Liver (tissue), 9 donors: ENCODE data around the gene ZNF664. TPM values are rescaled to one million over a fixed set of nuclear protein-coding genes. Genes with fewer than 3 reads are reported as not detected.

ENCODE experiments used
- DNase-seq: peaks from one replicate; pipeline ENCODE4 v3.0.0-alpha.2; 2017; ENCODE audit warnings: low spot score
- H3K27ac ChIP-seq, 2 donors: one replicate each; pipeline ENCODE4 v1.7.0; 2013; ENCODE audit warnings: inconsistent platforms in 2 of 2, low read length in 2 of 2, control low read depth in 1 of 2, low read depth in 1 of 2, mild to moderate bottlenecking in 1 of 2
- H3K27me3 ChIP-seq, 4 donors: one replicate each; pipeline versions ENCODE4 v1.6.1 to v1.7.0; 2013; ENCODE audit warnings: low read length in 3 of 4, inconsistent platforms in 1 of 4, mild to moderate bottlenecking in 1 of 4, moderate library complexity in 1 of 4; ENCODE audit not compliant: control insufficient read depth in 4 of 4, insufficient read depth in 4 of 4
- H3K36me3 ChIP-seq, 4 donors: one replicate each; pipeline versions ENCODE4 v1.6.1 to v1.7.0; 2013; ENCODE audit warnings: low read length in 3 of 4, mild to moderate bottlenecking in 3 of 4, low read depth in 1 of 4, moderate library complexity in 1 of 4; ENCODE audit not compliant: control insufficient read depth in 4 of 4, insufficient read depth in 3 of 4
- H3K4me1 ChIP-seq, 4 donors: one replicate each; pipeline versions ENCODE4 v1.6.1 to v1.7.0; 2013; ENCODE audit warnings: low read length in 3 of 4, mild to moderate bottlenecking in 3 of 4, moderate library complexity in 1 of 4; ENCODE audit not compliant: control insufficient read depth in 4 of 4, insufficient read depth in 4 of 4
- H3K4me3 ChIP-seq, 3 donors: one replicate each; pipeline versions ENCODE4 v1.6.1 to v1.7.0; 2013; ENCODE audit warnings: low read length in 3 of 3, control low read depth in 1 of 3, low read depth in 1 of 3, mild to moderate bottlenecking in 1 of 3
- H3K9ac ChIP-seq, 2 donors: one replicate each; pipeline ENCODE4 v1.7.0; 2013; ENCODE audit warnings: low read length in 2 of 2, mild to moderate bottlenecking in 2 of 2, moderate library complexity in 2 of 2, control low read depth in 1 of 2, low read depth in 1 of 2
- H3K9me3 ChIP-seq, 4 donors: one replicate each; pipeline versions ENCODE4 v1.6.1 to v1.7.0; 2013; ENCODE audit warnings: low read length in 3 of 4; ENCODE audit not compliant: control insufficient read depth in 4 of 4
- EGR1 ChIP-seq, 2 donors: IDR thresholded peaks; 2 replicates each; pipeline ENCODE4 v1.6.1; 2016 to 2018; ENCODE audit warnings: antibody characterized with exemption in 2 of 2, low read depth in 2 of 2
- FOXA1 ChIP-seq: IDR thresholded peaks from 2 replicates; pipeline ENCODE4 v1.6.1; 2016; ENCODE audit warnings: antibody characterized with exemption
- FOXA2 ChIP-seq: IDR thresholded peaks from 2 replicates; pipeline ENCODE4 v1.6.1; 2016; ENCODE audit warnings: antibody characterized with exemption
- GABPA ChIP-seq, 2 donors: IDR thresholded peaks in 1 of 2; conservative IDR thresholded peaks in 1 of 2; 2 replicates each; pipeline ENCODE4 v1.6.1; 2016; ENCODE audit warnings: antibody characterized with exemption in 2 of 2, mild to moderate bottlenecking in 1 of 2, moderate library complexity in 1 of 2
- HNF4A ChIP-seq, 2 donors: conservative IDR thresholded peaks; 2 replicates each; pipeline ENCODE4 v1.6.1; 2016; ENCODE audit warnings: antibody characterized with exemption in 2 of 2, mild to moderate bottlenecking in 2 of 2
- HNF4G ChIP-seq: IDR thresholded peaks from 2 replicates; pipeline ENCODE4 v1.6.1; 2016; ENCODE audit warnings: antibody characterized with exemption
- JUND ChIP-seq, 2 donors: IDR thresholded peaks; 2 replicates each; pipeline ENCODE4 v1.6.1; 2016; ENCODE audit warnings: antibody characterized with exemption in 2 of 2
- NR2F2 ChIP-seq: IDR thresholded peaks from 2 replicates; pipeline ENCODE4 v1.6.1; 2016; ENCODE audit warnings: antibody characterized with exemption
- RAD21 ChIP-seq, 2 donors: IDR thresholded peaks; 2 replicates each; pipeline ENCODE4 v1.6.1; 2016; ENCODE audit warnings: antibody characterized with exemption in 2 of 2, mild to moderate bottlenecking in 2 of 2
- RXRA ChIP-seq, 2 donors: IDR thresholded peaks; 2 replicates each; pipeline ENCODE4 v1.6.1; 2017 to 2018; ENCODE audit warnings: antibody characterized with exemption in 2 of 2, mild to moderate bottlenecking in 1 of 2
- SP1 ChIP-seq: IDR thresholded peaks from 2 replicates; pipeline ENCODE4 v1.6.1; 2018; ENCODE audit warnings: antibody characterized with exemption, mild to moderate bottlenecking
- TAF1 ChIP-seq: conservative IDR thresholded peaks from 2 replicates; pipeline ENCODE4 v1.6.1; 2016; ENCODE audit warnings: antibody characterized with exemption, mild to moderate bottlenecking
- YY1 ChIP-seq: IDR thresholded peaks from 2 replicates; pipeline ENCODE4 v1.6.1; 2016; ENCODE audit warnings: antibody characterized with exemption, mild to moderate bottlenecking
- WGBS: extraction: QIAGEN DNeasy Blood & Tissue Kit; methylation state at CpG from one replicate; pipeline ENCODE4 v1.1.7; 2013; 5-methylcytosine and 5-hydroxymethylcytosine counted together
- polyA plus RNA-seq, 2 donors: library from polyadenylated mRNA; stranded (reverse) in 1 of 2; unstranded in 1 of 2; fragments of 200-250 nt in 1 of 2; fragments of >200 nt in 1 of 2; fragmentation: Nextera tagmentation in 1 of 2; extraction: Ambion mirVana in 1 of 2; gene quantifications; one replicate each; pipeline versions ENCODE4 v1.2.1 to v1.2.3, GENCODE V29; 2013 to 2015
- total RNA-seq, 2 donors: library from RNA; depleted of rRNA; stranded (reverse); fragments of >200 nt; gene quantifications; one replicate each; pipeline ENCODE4 v1.2.3, GENCODE V29; 2014
- TF ChIP-seq, protein P1 (sequence below): IDR thresholded peaks from 2 replicates; pipeline ENCODE4 v1.6.1; 2016; ENCODE audit warnings: antibody characterized with exemption, mild to moderate bottlenecking
- TF ChIP-seq, protein P2 (sequence below): IDR thresholded peaks from 2 replicates; pipeline ENCODE4 v1.6.1; 2016; ENCODE audit warnings: antibody characterized with exemption
- TF ChIP-seq, protein P3 (sequence below): IDR thresholded peaks from 2 replicates; pipeline ENCODE4 v1.6.1; 2016; ENCODE audit warnings: antibody characterized with exemption
- TF ChIP-seq, protein P4 (sequence below): fragments of 150-350 bp; IDR thresholded peaks from 2 replicates; pipeline ENCODE4 v1.5.1; 2017; ENCODE audit warnings: improper control_type of control experiment, low read depth, low read length; ENCODE audit not compliant: missing input control
- TF ChIP-seq, protein P5 (sequence below): IDR thresholded peaks from 2 replicates; pipeline ENCODE4 v1.6.1; 2016; ENCODE audit warnings: antibody characterized with exemption
- donor health status: healthy.
- donor health status: healthy.
- donor health status: healthy.
- donor health status: healthy.
- donor health status: healthy.

Gene ZNF664
- total and polyA plus RNA-seq, 4 donors = 7.2 to 40.3 (median 29.6) TPM

DNA sequence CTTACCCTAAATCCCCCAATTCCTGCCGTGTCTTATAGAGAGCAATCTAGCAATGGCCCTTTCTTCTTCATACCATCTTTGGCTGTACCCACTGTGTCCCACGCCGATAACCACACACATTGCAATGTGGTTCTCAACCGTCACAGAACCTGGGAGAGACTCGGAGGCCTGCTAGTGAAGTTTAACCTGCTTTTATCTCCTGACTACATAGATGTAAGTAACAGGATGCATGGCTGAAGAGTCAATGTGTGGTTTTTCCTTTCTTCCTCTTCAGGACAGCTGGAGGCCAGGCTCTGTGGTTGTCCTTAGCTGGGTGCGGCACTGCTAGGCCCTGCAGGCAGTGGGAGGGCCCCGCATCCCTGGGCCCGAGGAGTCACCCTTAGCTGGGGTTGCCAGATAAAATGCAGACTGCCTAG lies 51.3 kb downstream of the ZNF664 start:
- Histone ChIP-seq H3K36me3 (no peaks in the 10 kb centered on the region), H3K27me3 (no peaks in the 10 kb centered on the region), H3K4me1 (peaks cover 0 to 3% (median under 1%) of the 10 kb centered on the region in 4 donors), H3K9ac (no peak overlapping the region), H3K27ac (no peak overlapping the region), H3K9me3 (no peaks in the 10 kb centered on the region), H3K4me3 (no peak overlapping the region)
- WGBS = 87% methylated on average over 8 of the region's 8 CpGs
- TF ChIP-seq, protein P1, sequence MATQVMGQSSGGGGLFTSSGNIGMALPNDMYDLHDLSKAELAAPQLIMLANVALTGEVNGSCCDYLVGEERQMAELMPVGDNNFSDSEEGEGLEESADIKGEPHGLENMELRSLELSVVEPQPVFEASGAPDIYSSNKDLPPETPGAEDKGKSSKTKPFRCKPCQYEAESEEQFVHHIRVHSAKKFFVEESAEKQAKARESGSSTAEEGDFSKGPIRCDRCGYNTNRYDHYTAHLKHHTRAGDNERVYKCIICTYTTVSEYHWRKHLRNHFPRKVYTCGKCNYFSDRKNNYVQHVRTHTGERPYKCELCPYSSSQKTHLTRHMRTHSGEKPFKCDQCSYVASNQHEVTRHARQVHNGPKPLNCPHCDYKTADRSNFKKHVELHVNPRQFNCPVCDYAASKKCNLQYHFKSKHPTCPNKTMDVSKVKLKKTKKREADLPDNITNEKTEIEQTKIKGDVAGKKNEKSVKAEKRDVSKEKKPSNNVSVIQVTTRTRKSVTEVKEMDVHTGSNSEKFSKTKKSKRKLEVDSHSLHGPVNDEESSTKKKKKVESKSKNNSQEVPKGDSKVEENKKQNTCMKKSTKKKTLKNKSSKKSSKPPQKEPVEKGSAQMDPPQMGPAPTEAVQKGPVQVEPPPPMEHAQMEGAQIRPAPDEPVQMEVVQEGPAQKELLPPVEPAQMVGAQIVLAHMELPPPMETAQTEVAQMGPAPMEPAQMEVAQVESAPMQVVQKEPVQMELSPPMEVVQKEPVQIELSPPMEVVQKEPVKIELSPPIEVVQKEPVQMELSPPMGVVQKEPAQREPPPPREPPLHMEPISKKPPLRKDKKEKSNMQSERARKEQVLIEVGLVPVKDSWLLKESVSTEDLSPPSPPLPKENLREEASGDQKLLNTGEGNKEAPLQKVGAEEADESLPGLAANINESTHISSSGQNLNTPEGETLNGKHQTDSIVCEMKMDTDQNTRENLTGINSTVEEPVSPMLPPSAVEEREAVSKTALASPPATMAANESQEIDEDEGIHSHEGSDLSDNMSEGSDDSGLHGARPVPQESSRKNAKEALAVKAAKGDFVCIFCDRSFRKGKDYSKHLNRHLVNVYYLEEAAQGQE = no peak
- no peak for TF ChIP-seq FOXA1
- no peak for TF ChIP-seq JUND (IDR thresholded peaks at IDR 0.05)
- no peak for TF ChIP-seq RAD21 (IDR thresholded peaks at IDR 0.05)
- TF ChIP-seq FOXA2 = no peak
- TF ChIP-seq EGR1 (IDR thresholded peaks at IDR 0.05; ENCODE audit: low read depth in 2 of 2) = no peak
- TF ChIP-seq SP1 = no peak
- TF ChIP-seq, protein P2, sequence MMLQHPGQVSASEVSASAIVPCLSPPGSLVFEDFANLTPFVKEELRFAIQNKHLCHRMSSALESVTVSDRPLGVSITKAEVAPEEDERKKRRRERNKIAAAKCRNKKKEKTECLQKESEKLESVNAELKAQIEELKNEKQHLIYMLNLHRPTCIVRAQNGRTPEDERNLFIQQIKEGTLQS = no peak
- DNase-seq = no peak

DNA sequence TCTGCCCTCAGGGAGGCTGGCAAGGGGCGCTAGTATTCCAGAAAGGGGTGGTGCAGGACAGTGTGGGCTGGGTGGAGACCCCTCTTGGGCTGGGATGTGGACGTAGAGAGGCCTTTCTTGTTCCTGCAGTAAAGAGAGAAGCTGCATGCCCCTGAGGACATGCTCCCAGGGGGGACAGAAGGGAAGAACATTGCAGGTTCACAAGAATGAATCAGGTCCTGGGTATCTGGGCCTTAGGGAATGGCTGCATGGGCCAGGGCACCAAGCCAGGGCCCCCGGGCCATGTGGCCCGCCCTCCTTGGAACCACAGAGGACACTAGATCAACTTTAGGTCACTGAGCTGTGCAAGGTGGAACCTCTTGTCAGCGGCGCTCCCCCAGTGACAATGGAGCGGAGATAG lies 51.8 kb downstream of the ZNF664 start:
- no peaks in the 10 kb centered on the region for H3K27me3 ChIP-seq
- TF ChIP-seq, protein P2 = no peak
- TF ChIP-seq GABPA (IDR thresholded peaks at IDR 0.05 in 1 of 2, conservative IDR thresholded peaks at IDR 0.05 in 1 of 2) (no peak), NR2F2 (no peak), FOXA1 (no peak), HNF4A (conservative IDR thresholded peaks at IDR 0.05) (no peak), EGR1 (IDR thresholded peaks at IDR 0.05; ENCODE audit: low read depth in 2 of 2) (no peak), TAF1 (no peak), RAD21 (IDR thresholded peaks at IDR 0.05) (no peak), JUND (IDR thresholded peaks at IDR 0.05) (no peak), FOXA2 (no peak), HNF4G (no peak), YY1 (no peak), RXRA (IDR thresholded peaks at IDR 0.05) (no peak)
- TF ChIP-seq, protein P1 = no peak
- TF ChIP-seq, protein P3, sequence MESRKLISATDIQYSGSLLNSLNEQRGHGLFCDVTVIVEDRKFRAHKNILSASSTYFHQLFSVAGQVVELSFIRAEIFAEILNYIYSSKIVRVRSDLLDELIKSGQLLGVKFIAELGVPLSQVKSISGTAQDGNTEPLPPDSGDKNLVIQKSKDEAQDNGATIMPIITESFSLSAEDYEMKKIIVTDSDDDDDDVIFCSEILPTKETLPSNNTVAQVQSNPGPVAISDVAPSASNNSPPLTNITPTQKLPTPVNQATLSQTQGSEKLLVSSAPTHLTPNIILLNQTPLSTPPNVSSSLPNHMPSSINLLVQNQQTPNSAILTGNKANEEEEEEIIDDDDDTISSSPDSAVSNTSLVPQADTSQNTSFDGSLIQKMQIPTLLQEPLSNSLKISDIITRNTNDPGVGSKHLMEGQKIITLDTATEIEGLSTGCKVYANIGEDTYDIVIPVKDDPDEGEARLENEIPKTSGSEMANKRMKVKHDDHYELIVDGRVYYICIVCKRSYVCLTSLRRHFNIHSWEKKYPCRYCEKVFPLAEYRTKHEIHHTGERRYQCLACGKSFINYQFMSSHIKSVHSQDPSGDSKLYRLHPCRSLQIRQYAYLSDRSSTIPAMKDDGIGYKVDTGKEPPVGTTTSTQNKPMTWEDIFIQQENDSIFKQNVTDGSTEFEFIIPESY = no peak
- TF ChIP-seq, protein P4, sequence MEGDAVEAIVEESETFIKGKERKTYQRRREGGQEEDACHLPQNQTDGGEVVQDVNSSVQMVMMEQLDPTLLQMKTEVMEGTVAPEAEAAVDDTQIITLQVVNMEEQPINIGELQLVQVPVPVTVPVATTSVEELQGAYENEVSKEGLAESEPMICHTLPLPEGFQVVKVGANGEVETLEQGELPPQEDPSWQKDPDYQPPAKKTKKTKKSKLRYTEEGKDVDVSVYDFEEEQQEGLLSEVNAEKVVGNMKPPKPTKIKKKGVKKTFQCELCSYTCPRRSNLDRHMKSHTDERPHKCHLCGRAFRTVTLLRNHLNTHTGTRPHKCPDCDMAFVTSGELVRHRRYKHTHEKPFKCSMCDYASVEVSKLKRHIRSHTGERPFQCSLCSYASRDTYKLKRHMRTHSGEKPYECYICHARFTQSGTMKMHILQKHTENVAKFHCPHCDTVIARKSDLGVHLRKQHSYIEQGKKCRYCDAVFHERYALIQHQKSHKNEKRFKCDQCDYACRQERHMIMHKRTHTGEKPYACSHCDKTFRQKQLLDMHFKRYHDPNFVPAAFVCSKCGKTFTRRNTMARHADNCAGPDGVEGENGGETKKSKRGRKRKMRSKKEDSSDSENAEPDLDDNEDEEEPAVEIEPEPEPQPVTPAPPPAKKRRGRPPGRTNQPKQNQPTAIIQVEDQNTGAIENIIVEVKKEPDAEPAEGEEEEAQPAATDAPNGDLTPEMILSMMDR = no peak
- TF ChIP-seq, protein P5, sequence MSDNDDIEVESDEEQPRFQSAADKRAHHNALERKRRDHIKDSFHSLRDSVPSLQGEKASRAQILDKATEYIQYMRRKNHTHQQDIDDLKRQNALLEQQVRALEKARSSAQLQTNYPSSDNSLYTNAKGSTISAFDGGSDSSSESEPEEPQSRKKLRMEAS = no peak
- H3K4me1 ChIP-seq = peaks cover 0 to 3% (median 0%) of the 10 kb centered on the region in 4 donors
- H3K4me3 ChIP-seq = no peak overlapping the region
- no peak overlapping the region for H3K27ac ChIP-seq
- no peak overlapping the region for H3K9ac ChIP-seq
- no peak for DNase-seq
- WGBS = 84% methylated on average over 7 of the region's 7 CpGs
- no peaks in the 10 kb centered on the region for H3K9me3 ChIP-seq
- no peaks in the 10 kb centered on the region for H3K36me3 ChIP-seq
